HEK293 (cell line): Measurements from ENCODE around the gene KCTD7.
"Not testable (repeated sequence)": the region's sequence is repeated elsewhere in the genome, so short reads cannot be mapped to it uniquely, and the experiment has no call there.

Experiments
- CTCF ChIA-PET: fragments of 350-600 bp; formaldehyde crosslinking; extraction: SDS; loops from one replicate; lab custom pipeline; 2021; ENCODE audit warnings: antibody characterized with exemption; lab: Yijun Ruan, JAX
- POLR2A ChIA-PET: fragments of 300-600 bp; formaldehyde crosslinking; extraction: SDS; loops from one replicate; lab custom pipeline; 2020; ENCODE audit warnings: antibody characterized with exemption, inconsistent platforms; lab: Yijun Ruan, JAX
- H3K27ac ChIP-seq: fragments of 200-500 bp; sonication (Bioruptor generic); 2 replicates; pipeline ENCODE4 v1.5.1; 2014; ENCODE audit warnings: low read depth, low read length, control low read depth, inconsistent platforms; ENCODE audit errors: extremely low read depth
- H3K36me3 ChIP-seq, 2 experiments: fragments of 200-500 bp in 1 of 2; sonication (Bioruptor generic) in 1 of 2; 1 replicate in 1 of 2; 2 replicates in 1 of 2; pipeline ENCODE4 v1.5.1; 2014 to 2017; ENCODE audit warnings: inconsistent platforms in 2 of 2, low read length in 2 of 2; ENCODE audit not compliant: control insufficient read depth in 2 of 2, insufficient read depth in 1 of 2
- H3K4me1 ChIP-seq: fragments of 200-500 bp; sonication (Bioruptor generic); 2 replicates; pipeline ENCODE4 v1.5.1; 2014; ENCODE audit warnings: mild to moderate bottlenecking, low read length, inconsistent platforms; ENCODE audit not compliant: control insufficient read depth, insufficient read depth
- H3K4me3 ChIP-seq: 2 replicates; pipeline ENCODE4 v1.5.1; 2011; ENCODE audit warnings: low read depth, mild to moderate bottlenecking, control low read depth, low read length, moderate library complexity
- H3K9me3 ChIP-seq: fragments of 200-500 bp; sonication (Bioruptor generic); 2 replicates; pipeline ENCODE4 v1.5.1; 2014; ENCODE audit warnings: low read depth, low read length, inconsistent platforms; ENCODE audit not compliant: control insufficient read depth, insufficient read depth
- HIC1 ChIP-seq: fragments of 450-650 bp; formaldehyde crosslinking; IDR thresholded peaks from 2 replicates; pipeline ENCODE4 v1.5.1; 2016; ENCODE audit warnings: missing biosample characterization, missing genetic modification characterization
- KLF10 ChIP-seq: fragments of 450-650 bp; IDR thresholded peaks from 2 replicates; pipeline ENCODE4 v1.5.1; 2018; ENCODE audit warnings: missing biosample characterization, mild to moderate bottlenecking, missing genetic modification characterization
- SP2 ChIP-seq: fragments of 450-650 bp; formaldehyde crosslinking; IDR thresholded peaks from 2 replicates; pipeline ENCODE4 v1.5.1; 2016; ENCODE audit warnings: missing biosample characterization, missing genetic modification characterization
- SP3 ChIP-seq: fragments of 450-650 bp; formaldehyde crosslinking; IDR thresholded peaks from 2 replicates; pipeline ENCODE4 v1.5.1; 2016; ENCODE audit warnings: missing biosample characterization, missing genetic modification characterization
- ZBTB11 ChIP-seq: fragments of 450-650 bp; formaldehyde crosslinking; conservative IDR thresholded peaks from 2 replicates; pipeline ENCODE4 v1.5.1; 2016; ENCODE audit warnings: low read depth, missing biosample characterization, missing genetic modification characterization
- ZFP37 ChIP-seq: fragments of 450-650 bp; formaldehyde crosslinking; IDR thresholded peaks from 2 replicates; pipeline ENCODE4 v1.5.1; 2016; ENCODE audit warnings: missing biosample characterization, missing genetic modification characterization
- ZFP69B ChIP-seq: fragments of 450-650 bp; formaldehyde crosslinking; IDR thresholded peaks from 2 replicates; pipeline ENCODE4 v1.5.1; 2016; ENCODE audit warnings: missing biosample characterization, missing genetic modification characterization
- ZNF121 ChIP-seq: fragments of 450-650 bp; formaldehyde crosslinking; IDR thresholded peaks from 2 replicates; pipeline ENCODE4 v1.5.1; 2016; ENCODE audit warnings: missing biosample characterization, missing genetic modification characterization
- ZNF155 ChIP-seq: fragments of 450-650 bp; formaldehyde crosslinking; IDR thresholded peaks from 2 replicates; pipeline ENCODE4 v1.5.1; 2016; ENCODE audit warnings: missing biosample characterization, missing genetic modification characterization
- ZNF174 ChIP-seq: fragments of 450-650 bp; formaldehyde crosslinking; IDR thresholded peaks from 2 replicates; pipeline ENCODE4 v1.5.0; 2017; ENCODE audit warnings: missing biosample characterization, mild to moderate bottlenecking, missing genetic modification characterization
- ZNF248 ChIP-seq: fragments of 450-650 bp; formaldehyde crosslinking; IDR thresholded peaks from 2 replicates; pipeline ENCODE4 v1.5.1; 2017; ENCODE audit warnings: missing biosample characterization, missing genetic modification characterization
- ZNF274 ChIP-seq, 2 experiments: fragments of 200-500 bp in 1 of 2; fragments of 450-650 bp in 1 of 2; sonication (Bioruptor generic) in 1 of 2; formaldehyde crosslinking in 1 of 2; IDR thresholded peaks; 2 replicates each; pipeline versions ENCODE4 v1.5.1 to v1.6.1; 2014 to 2016; ENCODE audit warnings: borderline replicate concordance in 1 of 2, inconsistent platforms in 1 of 2, low read length in 1 of 2, missing biosample characterization in 1 of 2, missing genetic modification characterization in 1 of 2
- ZNF292 ChIP-seq: fragments of 450-650 bp; formaldehyde crosslinking; IDR thresholded peaks from 2 replicates; pipeline ENCODE4 v1.5.1; 2016; ENCODE audit warnings: low read depth, missing biosample characterization, missing genetic modification characterization, borderline replicate concordance
- ZNF404 ChIP-seq: fragments of 450-650 bp; formaldehyde crosslinking; IDR thresholded peaks from 2 replicates; pipeline ENCODE4 v1.5.1; 2017; ENCODE audit warnings: missing biosample characterization, missing genetic modification characterization
- ZNF521 ChIP-seq: fragments of 450-650 bp; formaldehyde crosslinking; IDR thresholded peaks from 2 replicates; pipeline ENCODE4 v1.5.1; 2017; ENCODE audit warnings: missing biosample characterization, mild to moderate bottlenecking, missing genetic modification characterization
- ZNF585B ChIP-seq: fragments of 450-650 bp; formaldehyde crosslinking; IDR thresholded peaks from 2 replicates; pipeline ENCODE4 v1.5.1; 2016; ENCODE audit warnings: missing biosample characterization, missing genetic modification characterization
- ZNF621 ChIP-seq: fragments of 450-650 bp; formaldehyde crosslinking; IDR thresholded peaks from 2 replicates; pipeline ENCODE4 v1.5.1; 2017; ENCODE audit warnings: missing biosample characterization, missing genetic modification characterization
- ZNF658 ChIP-seq: fragments of 450-650 bp; formaldehyde crosslinking; IDR thresholded peaks from 2 replicates; pipeline ENCODE4; 2016; ENCODE audit warnings: missing biosample characterization, missing genetic modification characterization
- ZNF843 ChIP-seq: fragments of 450-650 bp; formaldehyde crosslinking; IDR thresholded peaks from 2 replicates; pipeline ENCODE4 v1.5.1; 2016; ENCODE audit warnings: missing biosample characterization, missing genetic modification characterization

KCTD7 gene

GRCh38 chr7:66615699-66616098 is 13.0 kb upstream of the KCTD7 start:
- Histone ChIP-seq H3K27ac (no peak overlapping the region), H3K4me1 (no peaks in the 10 kb centered on the region), H3K9me3 (no peaks in the 10 kb centered on the region), H3K4me3 (no peak overlapping the region), H3K36me3 (no peaks in the 10 kb centered on the region)
- TF ChIP-seq ZNF521 (tag by site-specific recombination), result no peak
- CTCF ChIA-PET, result no interaction called here
- POLR2A ChIA-PET, result no interaction called here

GRCh38 chr7:66617295-66617694 is 11.4 kb upstream of the KCTD7 start:
- Histone ChIP-seq H3K27ac (no peak overlapping the region), H3K4me3 (no peak overlapping the region), H3K36me3 (no peaks in the 10 kb centered on the region), H3K9me3 (no peaks in the 10 kb centered on the region), H3K4me1 (no peaks in the 10 kb centered on the region)
- CTCF ChIA-PET, result interaction anchor here (0.6 to 1.2 kb wide), 2 partner anchors 10 to 476 kb away, joined by 3 to 4 read pairs; no protein-coding TSS in a partner anchor
- no peak for TF ChIP-seq SP2 (tag by site-specific recombination)
- no peak for TF ChIP-seq ZBTB11 (tag by site-specific recombination)
- no peak for TF ChIP-seq ZNF274 (IDR thresholded peaks at IDR 0.05; ENCODE audit: low read length)
- TF ChIP-seq ZNF274 (tag by site-specific recombination; IDR thresholded peaks at IDR 0.05; ENCODE audit: borderline replicate concordance), result no peak
- no peak for TF ChIP-seq ZNF404
- TF ChIP-seq HIC1 (tag by site-specific recombination), result no peak
- no peak for TF ChIP-seq ZNF174 (tag by site-specific recombination)
- TF ChIP-seq ZFP37 (tag by site-specific recombination), result no peak
- no peak for TF ChIP-seq SP3 (tag by site-specific recombination)
- no peak for TF ChIP-seq ZNF621 (tag by site-specific recombination)
- no peak for TF ChIP-seq ZNF248
- no peak for TF ChIP-seq ZNF121
- no peak for TF ChIP-seq ZNF658
- no peak for TF ChIP-seq ZNF585B (tag by site-specific recombination)
- TF ChIP-seq ZNF843, result no peak
- TF ChIP-seq KLF10 (tag by site-specific recombination), result no peak
- TF ChIP-seq ZNF155, result no peak
- TF ChIP-seq ZNF292 (tag by site-specific recombination), result no peak
- no peak for TF ChIP-seq ZFP69B (tag by site-specific recombination)
- POLR2A ChIA-PET, result no interaction called here

GRCh38 chr7:66619341-66619948 is 9.2 kb upstream of the KCTD7 start:
- H3K36me3 ChIP-seq, POLR2A ChIA-PET, H3K9me3 ChIP-seq, H3K4me1 ChIP-seq, H3K4me3 ChIP-seq, H3K27ac ChIP-seq: not testable (repeated sequence)
- CTCF ChIA-PET, result interaction anchor here (0.7 kb wide), 1 partner anchor 9 kb away, joined by 3 read pairs; no protein-coding TSS in a partner anchor
